GM12891 (cell line): ENCODE data around the gene NALF2.

ENCODE experiments used
- DNase-seq: peaks from one replicate; pipeline ENCODE4 v3.0.0; 2011; ENCODE audit warnings: low spot score; ENCODE audit not compliant: insufficient read length
- FAIRE-seq: peaks from 2 replicates; lab custom pipeline; 2011; peaks lifted over from hg19 to GRCh38; lab: Jason Lieb, UNC
- PAX5 ChIP-seq: IDR thresholded peaks from 2 replicates; pipeline ENCODE4 v1.6.1; 2011; ENCODE audit warnings: low read length, moderate library complexity, mild to moderate bottlenecking; ENCODE audit not compliant: insufficient read depth, severe bottlenecking
- POLR2A ChIP-seq: IDR thresholded peaks from 2 replicates; pipeline ENCODE4 v1.6.1; 2011; ENCODE audit warnings: low read depth, low read length, control low read depth
- POLR2AphosphoS5 ChIP-seq: IDR thresholded peaks from 2 replicates; pipeline ENCODE4 v1.6.1; 2011; ENCODE audit warnings: low read depth, low read length, control low read depth
- POU2F2 ChIP-seq: IDR thresholded peaks from 2 replicates; pipeline ENCODE4 v1.6.1; 2011; ENCODE audit warnings: low read depth, mild to moderate bottlenecking, control low read depth, low read length, moderate library complexity
- SPI1 ChIP-seq: IDR thresholded peaks from 2 replicates; pipeline ENCODE4 v1.6.1; 2011; ENCODE audit warnings: low read depth, low read length, control low read depth
- TAF1 ChIP-seq: IDR thresholded peaks from 2 replicates; pipeline ENCODE4 v1.6.1; 2011; ENCODE audit warnings: low read depth, low read length, control low read depth

NALF2 gene

DNA sequence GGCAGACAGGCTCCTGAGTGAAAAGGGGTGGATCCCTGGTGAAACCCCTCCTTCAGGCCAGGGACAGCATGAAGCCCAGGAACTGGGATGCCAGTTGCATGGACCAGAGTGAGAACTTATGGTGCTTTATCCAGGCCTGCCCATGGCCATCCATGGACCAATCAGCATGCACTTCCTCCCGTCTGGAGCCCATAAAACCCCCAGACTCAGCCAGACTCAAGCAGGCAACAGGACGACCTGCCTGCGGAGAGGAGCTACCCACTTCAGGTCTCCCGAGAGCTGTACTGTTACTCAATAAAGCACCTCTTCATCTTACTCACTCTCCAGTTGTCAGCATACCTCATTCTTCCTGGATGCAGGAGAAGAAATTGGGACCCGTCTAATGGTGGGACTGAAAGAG, 42.9 kb downstream of the NALF2 start:
- no peak for TF ChIP-seq TAF1
- TF ChIP-seq PAX5: no peak
- no peak for TF ChIP-seq POLR2AphosphoS5
- no peak for TF ChIP-seq SPI1
- TF ChIP-seq POU2F2: no peak
- TF ChIP-seq POLR2A: no peak
- no peak for FAIRE-seq

DNA sequence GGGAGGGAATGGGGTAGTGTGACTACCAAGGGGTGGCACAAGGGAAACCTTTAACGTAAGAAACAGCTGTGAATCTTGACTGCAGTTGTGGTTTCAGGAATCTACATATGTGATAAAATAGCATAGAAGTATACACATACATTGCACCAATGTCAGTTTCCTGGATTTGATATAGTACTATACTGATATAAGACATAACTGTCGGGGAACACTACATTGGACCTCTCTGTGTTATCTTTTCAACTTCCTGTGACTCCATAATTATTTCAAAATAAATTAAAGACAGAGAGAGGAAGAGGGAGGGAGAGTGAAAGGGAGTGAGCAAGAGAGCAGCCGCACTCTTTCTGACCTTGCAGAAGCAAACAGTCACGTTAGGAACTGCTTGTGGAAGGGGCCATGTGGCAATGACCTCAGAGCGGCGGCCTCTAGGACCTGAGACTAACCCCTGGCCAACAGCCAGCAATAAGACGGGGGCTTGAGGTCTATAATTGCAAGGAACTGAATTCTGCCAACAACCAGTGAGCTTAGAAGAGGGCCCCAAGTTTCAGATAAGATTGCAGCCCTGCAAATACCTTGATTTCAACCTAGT, 47.4 kb downstream of the NALF2 start:
- FAIRE-seq (no peak), DNase-seq (no peak)
- TF ChIP-seq POLR2A (no peak), TAF1 (no peak), POU2F2 (no peak), SPI1 (no peak), POLR2AphosphoS5 (no peak), PAX5 (no peak)

More for the DNA sequence above, 42.9 kb downstream of the NALF2 start:
- DNase-seq: no peak

DNA sequence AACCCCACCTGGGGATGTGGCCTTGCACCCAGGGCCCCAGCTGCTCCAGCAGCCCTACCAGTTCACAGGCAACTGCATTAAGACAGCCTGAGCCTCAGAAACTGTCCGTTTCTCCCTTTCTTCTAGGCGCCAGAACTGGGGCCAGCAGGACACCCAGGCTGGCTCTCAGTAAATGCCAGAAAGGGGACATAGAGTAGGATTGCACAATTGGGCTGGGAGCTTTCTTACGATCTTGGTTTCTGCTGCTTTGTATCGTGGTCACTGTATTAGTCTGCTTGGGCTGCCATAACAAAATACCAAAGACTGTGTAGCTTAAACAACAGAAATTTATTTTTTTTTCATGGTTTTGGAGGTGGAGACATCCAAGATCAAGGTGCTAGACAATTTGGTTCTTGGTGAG, 48.4 kb downstream of the NALF2 start:
- FAIRE-seq (no peak), DNase-seq (no peak)
- no peak for TF ChIP-seq POLR2AphosphoS5
- no peak for TF ChIP-seq PAX5
- no peak for TF ChIP-seq SPI1
- no peak for TF ChIP-seq POLR2A
- no peak for TF ChIP-seq TAF1
- TF ChIP-seq POU2F2: no peak
